DOHH2 (cell line): ENCODE data around the gene CCBE1.

Experiments
- H3F3A ChIP-seq: fragments of 200-600 bp; sonication (generic), shearing (Covaris generic); 2 replicates; pipeline ENCODE4 v1.6.0; 2016; ENCODE audit warnings: antibody characterized with exemption, mild to moderate bottlenecking; ENCODE audit not compliant: control insufficient read depth, insufficient read depth
- H3K27ac ChIP-seq: fragments of 200-600 bp; sonication (generic); 2 replicates; pipeline ENCODE4 v1.5.1; 2014; ENCODE audit warnings: low read depth, mild to moderate bottlenecking, low read length, moderate library complexity
- H3K27me3 ChIP-seq: fragments of 200-600 bp; sonication (generic); 2 replicates; pipeline ENCODE4 v1.6.1; 2014; ENCODE audit warnings: mild to moderate bottlenecking, low read length, mixed read lengths; ENCODE audit not compliant: control insufficient read depth
- H3K36me3 ChIP-seq: fragments of 200-600 bp; sonication (generic); 2 replicates; pipeline ENCODE4 v1.6.1; 2014; ENCODE audit warnings: mild to moderate bottlenecking, low read length, moderate library complexity, mixed read lengths; ENCODE audit not compliant: control insufficient read depth
- H3K4me1 ChIP-seq: fragments of 200-600 bp; sonication (generic); 2 replicates; pipeline ENCODE4 v1.6.1; 2014; ENCODE audit warnings: mild to moderate bottlenecking, low read length, mixed read lengths; ENCODE audit not compliant: control insufficient read depth
- H3K4me2 ChIP-seq: fragments of 200-600 bp; sonication (generic); 2 replicates; pipeline ENCODE4 v1.6.0; 2014; ENCODE audit warnings: mild to moderate bottlenecking, low read length, moderate library complexity
- H3K4me3 ChIP-seq: fragments of 200-600 bp; sonication (generic); 2 replicates; pipeline ENCODE4 v1.5.1; 2014; ENCODE audit warnings: mild to moderate bottlenecking, low read length, mixed read lengths
- H3K79me2 ChIP-seq: fragments of 200-600 bp; sonication (generic); 2 replicates; pipeline ENCODE4 v1.6.1; 2014; ENCODE audit warnings: mild to moderate bottlenecking, low read length, mixed read lengths; ENCODE audit not compliant: control insufficient read depth
- H3K9me2 ChIP-seq: fragments of 200-600 bp; sonication (generic); replicated peaks from 2 replicates; pipeline ENCODE4 v1.6.1; 2014; ENCODE audit warnings: mild to moderate bottlenecking, low read length, mixed read lengths; ENCODE audit not compliant: control insufficient read depth
- H3K9me3 ChIP-seq: fragments of 200-600 bp; sonication (generic); 2 replicates; pipeline ENCODE4 v1.6.1; 2014; ENCODE audit warnings: antibody characterized with exemption, low read length, mixed read lengths; ENCODE audit not compliant: control insufficient read depth, insufficient read depth
- H4K20me1 ChIP-seq: fragments of 200-600 bp; sonication (generic); 2 replicates; pipeline ENCODE4 v1.6.0; 2014; ENCODE audit warnings: low read depth, mild to moderate bottlenecking, antibody characterized with exemption, low read length, moderate library complexity; ENCODE audit not compliant: control insufficient read depth, insufficient read depth
- EZH2phosphoT487 ChIP-seq: fragments of 200-600 bp; sonication (generic); IDR thresholded peaks from 2 replicates; pipeline ENCODE4 v1.6.1; 2017; ENCODE audit warnings: borderline replicate concordance, mild to moderate bottlenecking, antibody characterized with exemption, low read length, moderate library complexity, mixed read lengths
- TF ChIP-seq, protein P1 (sequence below): fragments of 200-600 bp; sonication (generic); IDR thresholded peaks from one replicate; pipeline ENCODE4 v1.5.1; 2014; ENCODE audit warnings: antibody characterized with exemption, mild to moderate bottlenecking, low read depth, low read length; ENCODE audit not compliant: poor library complexity, severe bottlenecking

Gene CCBE1

DNA sequence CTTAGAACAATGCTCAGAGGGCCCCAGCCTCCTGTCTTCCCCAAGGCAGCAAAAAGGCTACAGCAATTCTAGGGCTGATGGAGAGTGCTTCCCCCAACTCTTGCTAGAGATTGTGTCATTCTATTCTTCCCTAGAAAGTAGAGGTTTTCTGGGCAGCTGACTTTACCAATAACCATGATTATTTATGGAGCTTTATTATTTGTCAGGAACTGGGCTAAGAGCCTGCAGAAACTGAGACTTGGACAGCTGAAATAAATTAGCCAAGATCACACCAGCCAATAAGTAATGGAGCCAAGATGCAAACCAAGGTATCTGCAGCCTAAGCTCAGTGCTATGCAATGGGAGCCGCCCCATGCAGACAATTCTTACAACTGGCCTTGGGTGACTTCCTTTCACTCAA lies 84.8 kb downstream of the CCBE1 start:
- Histone ChIP-seq H3K9me3 (no peaks in the 10 kb centered on the region), H3K27ac (no peak overlapping the region), H3K4me2 (no peak overlapping the region)

DNA sequence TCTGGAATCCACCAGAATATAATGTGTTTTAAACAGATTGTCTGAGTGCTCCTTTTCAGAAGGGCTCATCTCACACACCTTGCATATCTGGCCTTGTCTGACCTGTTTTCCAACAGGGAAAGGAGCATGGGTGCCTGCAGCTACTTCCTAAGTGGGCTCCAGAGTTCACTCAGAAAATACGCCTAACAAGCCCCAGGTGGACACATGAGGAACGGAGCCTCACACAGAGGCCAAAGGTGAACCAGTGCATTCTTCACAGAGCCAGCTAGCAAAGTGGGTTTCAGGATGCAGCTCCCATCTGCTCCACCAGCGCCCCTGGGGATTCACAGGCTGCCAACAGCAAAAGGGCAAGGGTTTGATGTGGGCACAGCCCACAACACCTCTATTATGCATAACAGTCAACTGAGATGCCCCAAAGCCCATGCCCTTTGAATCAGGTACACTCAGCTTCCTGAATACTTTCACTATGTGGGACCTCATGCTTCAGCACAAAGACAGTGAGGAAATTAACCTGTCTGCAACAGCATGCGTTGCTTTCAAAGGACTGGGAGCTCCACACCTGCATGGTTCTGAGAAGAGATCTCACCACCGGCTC lies 86.6 kb downstream of the CCBE1 start:
- Histone ChIP-seq H4K20me1 (no peaks in the 10 kb centered on the region), H3K27ac (no peak overlapping the region), H3K79me2 (no peaks in the 10 kb centered on the region), H3K4me2 (no peak overlapping the region), H3K4me1 (no peaks in the 10 kb centered on the region), H3K9me2 (no peaks in the 10 kb centered on the region), H3F3A (no peaks in the 10 kb centered on the region), H3K9me3 (no peaks in the 10 kb centered on the region), H3K36me3 (no peaks in the 10 kb centered on the region), H3K4me3 (no peak overlapping the region), H3K27me3 (no peaks in the 10 kb centered on the region)
- TF ChIP-seq, protein P1, sequence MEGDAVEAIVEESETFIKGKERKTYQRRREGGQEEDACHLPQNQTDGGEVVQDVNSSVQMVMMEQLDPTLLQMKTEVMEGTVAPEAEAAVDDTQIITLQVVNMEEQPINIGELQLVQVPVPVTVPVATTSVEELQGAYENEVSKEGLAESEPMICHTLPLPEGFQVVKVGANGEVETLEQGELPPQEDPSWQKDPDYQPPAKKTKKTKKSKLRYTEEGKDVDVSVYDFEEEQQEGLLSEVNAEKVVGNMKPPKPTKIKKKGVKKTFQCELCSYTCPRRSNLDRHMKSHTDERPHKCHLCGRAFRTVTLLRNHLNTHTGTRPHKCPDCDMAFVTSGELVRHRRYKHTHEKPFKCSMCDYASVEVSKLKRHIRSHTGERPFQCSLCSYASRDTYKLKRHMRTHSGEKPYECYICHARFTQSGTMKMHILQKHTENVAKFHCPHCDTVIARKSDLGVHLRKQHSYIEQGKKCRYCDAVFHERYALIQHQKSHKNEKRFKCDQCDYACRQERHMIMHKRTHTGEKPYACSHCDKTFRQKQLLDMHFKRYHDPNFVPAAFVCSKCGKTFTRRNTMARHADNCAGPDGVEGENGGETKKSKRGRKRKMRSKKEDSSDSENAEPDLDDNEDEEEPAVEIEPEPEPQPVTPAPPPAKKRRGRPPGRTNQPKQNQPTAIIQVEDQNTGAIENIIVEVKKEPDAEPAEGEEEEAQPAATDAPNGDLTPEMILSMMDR: no peak
- no peak for TF ChIP-seq EZH2phosphoT487

More for the DNA sequence above, 84.8 kb downstream of the CCBE1 start:
- Histone ChIP-seq H4K20me1 (no peaks in the 10 kb centered on the region), H3K36me3 (no peaks in the 10 kb centered on the region), H3K27me3 (no peaks in the 10 kb centered on the region), H3K4me3 (no peak overlapping the region), H3K9me2 (no peaks in the 10 kb centered on the region), H3F3A (no peaks in the 10 kb centered on the region), H3K4me1 (no peaks in the 10 kb centered on the region), H3K79me2 (no peaks in the 10 kb centered on the region)
- TF ChIP-seq EZH2phosphoT487: no peak
- TF ChIP-seq, protein P1: no peak

DNA sequence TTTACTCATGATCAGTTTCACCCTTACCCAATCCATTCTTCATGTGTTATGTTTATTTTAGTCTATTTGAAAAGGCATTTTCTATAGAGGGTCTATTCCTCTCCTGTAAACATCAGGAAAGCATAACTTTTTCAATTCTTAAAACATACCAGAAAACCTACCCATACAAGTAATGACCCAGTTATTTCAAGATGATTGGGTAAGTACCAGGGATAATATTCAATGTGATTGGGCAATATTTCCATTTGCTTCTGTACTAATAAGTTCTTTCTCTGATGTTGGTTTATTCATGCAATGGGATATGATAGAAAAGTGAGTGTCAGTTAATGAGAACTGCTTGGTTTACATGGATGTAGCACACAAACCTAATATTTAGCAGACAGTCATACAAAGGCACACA lies 87.6 kb downstream of the CCBE1 start:
- Histone ChIP-seq H3K4me1 (no peaks in the 10 kb centered on the region), H3K9me3 (no peaks in the 10 kb centered on the region), H3K79me2 (no peaks in the 10 kb centered on the region), H3K27ac (no peak overlapping the region), H3F3A (no peaks in the 10 kb centered on the region), H3K36me3 (no peaks in the 10 kb centered on the region), H3K4me3 (no peak overlapping the region), H3K4me2 (no peak overlapping the region), H4K20me1 (no peaks in the 10 kb centered on the region), H3K9me2 (no peaks in the 10 kb centered on the region), H3K27me3 (no peaks in the 10 kb centered on the region)
- TF ChIP-seq EZH2phosphoT487: no peak
- TF ChIP-seq, protein P1: no peak
